Transverse colon (tissue), 4 donors: Measurements from ENCODE around the gene AP3M1. TPM values are rescaled to one million over a fixed set of nuclear protein-coding genes. Genes with fewer than 3 reads are reported as not detected.
"Not testable (repeated sequence)": the region's sequence is repeated elsewhere in the genome, so short reads cannot be mapped to it uniquely, and the experiment has no call there.

Source experiments
- DNase-seq: peaks from one replicate; pipeline ENCODE4 v3.0.0-alpha.2; 2019
- H3K27ac ChIP-seq, 4 donors: fragments of 200-600 bp; sonication (generic); 2 replicates each; pipeline ENCODE4 v1.5.1; 2016 to 2018; ENCODE audit warnings: inconsistent platforms in 4 of 4
- H3K27me3 ChIP-seq: fragments of 200-600 bp; sonication (generic); 2 replicates; pipeline ENCODE4 v1.5.1; 2017; ENCODE audit warnings: inconsistent platforms
- H3K36me3 ChIP-seq, 4 donors: fragments of 200-600 bp; sonication (generic); 2 replicates each; pipeline ENCODE4 v1.5.1; 2017 to 2019; ENCODE audit warnings: inconsistent platforms in 4 of 4
- H3K4me1 ChIP-seq, 4 donors: fragments of 200-600 bp; sonication (generic); 2 replicates each; pipeline ENCODE4 v1.5.1; 2017 to 2020; ENCODE audit warnings: inconsistent platforms in 4 of 4
- H3K4me3 ChIP-seq, 4 donors: fragments of 200-600 bp; sonication (generic); 1 replicate in 1 of 4; 2 replicates in 3 of 4; pipeline versions ENCODE4 v1.5.1 to v1.6.1; 2017 to 2019; ENCODE audit warnings: inconsistent platforms in 4 of 4
- H3K9me3 ChIP-seq, 2 donors: fragments of 200-600 bp; sonication (generic); 2 replicates each; pipeline ENCODE4 v1.5.1; 2017 to 2019; ENCODE audit warnings: inconsistent platforms in 2 of 2
- EP300 ChIP-seq: sonication (generic); formaldehyde crosslinking; IDR thresholded peaks from one replicate; pipeline ENCODE4 v1.6.1; 2017; ENCODE audit warnings: antibody characterized with exemption, low read depth
- POLR2A ChIP-seq: fragments of 450-650 bp; IDR thresholded peaks from one replicate; pipeline ENCODE4 v1.6.1; 2016; ENCODE audit warnings: antibody characterized with exemption, mild to moderate bottlenecking, moderate library complexity
- POLR2AphosphoS5 ChIP-seq, 3 donors: sonication (generic); formaldehyde crosslinking; IDR thresholded peaks; one replicate each; pipeline ENCODE4 v1.6.1; 2016; ENCODE audit warnings: antibody characterized with exemption in 3 of 3
- WGBS, 2 donors: methylation state at CpG; one replicate each; pipeline ENCODE4 v1.1.5; 2018; ENCODE audit warnings: low coverage in 1 of 2; 5-methylcytosine and 5-hydroxymethylcytosine counted together
- in situ Hi-C, 4 donors: fragments of 200-750 bp; cut with MboI; loops; one replicate each; pipeline versions ENCODE4 v1.15.0 to v1.15.1; 2017; ENCODE audit warnings: low sequenced_read_pairs in 3 of 4, low pct_ligation_motif_present in 1 of 4, low pct_unique_long_range_greater_than_20kb in 1 of 4
- intact Hi-C: fragments of 100-400 bp; cut with DNase I; formaldehyde crosslinking; loops from one replicate; pipeline ENCODE4 v1.15.1; 2023; ENCODE audit warnings: low total_unique reads
- total RNA-seq, 4 donors: library from RNA; depleted of rRNA; stranded (reverse); fragments of >200 nt; gene quantifications; one replicate each; pipeline ENCODE4 v1.1.0, GENCODE V29; 2016
- TF ChIP-seq, protein P1 (sequence below), 5 experiments: fragments of 200-600 bp in 3 of 5; fragments of 450-650 bp in 2 of 5; sonication (generic) in 3 of 5; IDR thresholded peaks; 1 replicate in 2 of 5; 2 replicates in 3 of 5; pipeline ENCODE4 v1.5.1; 2016 to 2017; ENCODE audit warnings: antibody characterized with exemption in 5 of 5, inconsistent platforms in 3 of 5, mild to moderate bottlenecking in 2 of 5, moderate library complexity in 1 of 5

AP3M1 gene
- total RNA-seq, 4 donors from 2014 or later: 10.1 to 27.3 (median 21.3) TPM

DNA sequence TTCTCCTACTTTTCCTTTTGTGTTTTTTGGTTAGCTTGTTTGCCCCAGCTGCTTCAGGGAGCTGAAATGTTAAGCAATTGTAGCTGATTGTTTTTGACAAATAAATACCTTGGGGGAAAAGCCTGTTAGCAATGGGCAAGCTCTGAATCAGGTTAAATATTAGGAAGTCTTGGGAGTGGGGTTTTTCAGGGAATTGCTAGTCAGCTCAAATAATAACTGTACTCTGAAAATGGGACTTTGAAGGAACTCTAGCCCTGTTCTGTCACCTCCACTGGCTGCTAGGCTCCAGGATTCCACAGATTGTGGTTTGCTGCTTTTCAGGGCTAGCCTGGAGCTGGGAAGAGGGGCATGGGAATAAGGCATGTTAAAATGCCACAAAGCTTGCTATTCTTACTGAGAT lies 39.9 kb upstream of the AP3M1 start:
- TF ChIP-seq POLR2A (no peak), POLR2AphosphoS5 (IDR thresholded peaks at IDR 0.05) (no peak), EP300 (no peak)
- TF ChIP-seq, protein P1, sequence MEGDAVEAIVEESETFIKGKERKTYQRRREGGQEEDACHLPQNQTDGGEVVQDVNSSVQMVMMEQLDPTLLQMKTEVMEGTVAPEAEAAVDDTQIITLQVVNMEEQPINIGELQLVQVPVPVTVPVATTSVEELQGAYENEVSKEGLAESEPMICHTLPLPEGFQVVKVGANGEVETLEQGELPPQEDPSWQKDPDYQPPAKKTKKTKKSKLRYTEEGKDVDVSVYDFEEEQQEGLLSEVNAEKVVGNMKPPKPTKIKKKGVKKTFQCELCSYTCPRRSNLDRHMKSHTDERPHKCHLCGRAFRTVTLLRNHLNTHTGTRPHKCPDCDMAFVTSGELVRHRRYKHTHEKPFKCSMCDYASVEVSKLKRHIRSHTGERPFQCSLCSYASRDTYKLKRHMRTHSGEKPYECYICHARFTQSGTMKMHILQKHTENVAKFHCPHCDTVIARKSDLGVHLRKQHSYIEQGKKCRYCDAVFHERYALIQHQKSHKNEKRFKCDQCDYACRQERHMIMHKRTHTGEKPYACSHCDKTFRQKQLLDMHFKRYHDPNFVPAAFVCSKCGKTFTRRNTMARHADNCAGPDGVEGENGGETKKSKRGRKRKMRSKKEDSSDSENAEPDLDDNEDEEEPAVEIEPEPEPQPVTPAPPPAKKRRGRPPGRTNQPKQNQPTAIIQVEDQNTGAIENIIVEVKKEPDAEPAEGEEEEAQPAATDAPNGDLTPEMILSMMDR (IDR thresholded peaks at IDR 0.05): no peak
- Histone ChIP-seq H3K4me1 (peaks cover 5 to 35% (median 12%) of the 10 kb centered on the region in 4 donors), H3K4me3 (peak overlapping the region in 1 of 4 donors; percentile 26), H3K9me3 (no peaks in the 10 kb centered on the region), H3K27me3 (no peaks in the 10 kb centered on the region), H3K27ac (peak overlapping the region; percentile 53 to 79 (median 68)), H3K36me3 (no peaks in the 10 kb centered on the region)
- intact Hi-C loops: no loop called here
- in situ Hi-C loops: no loop called here
- DNase-seq: no peak

DNA sequence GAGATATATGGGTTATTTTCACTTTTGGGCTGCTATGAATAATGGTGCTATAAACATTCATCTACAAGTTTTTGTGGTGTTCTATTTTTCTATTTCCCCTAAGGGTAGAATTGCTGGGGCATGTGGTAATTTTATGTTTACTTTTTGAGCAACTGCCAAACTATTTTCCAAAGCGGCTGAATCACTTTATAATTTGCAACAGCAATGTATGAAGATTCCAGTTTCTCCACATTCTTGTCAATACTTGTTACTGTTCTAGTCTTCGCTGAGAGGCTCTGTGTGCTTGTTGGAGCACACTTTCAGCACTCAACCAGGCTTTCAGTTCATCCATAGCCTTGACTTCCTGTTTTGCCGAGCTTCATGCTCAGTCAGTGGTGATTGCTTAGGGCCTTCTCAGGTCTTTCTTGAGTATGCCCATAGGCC lies 39.4 kb upstream of the AP3M1 start:
- H3K4me1 ChIP-seq: peaks cover 5 to 33% (median 12%) of the 10 kb centered on the region in 4 donors
- WGBS, 2 donors: 0 to 12% methylated on average over 1 to 3 of the region's 3 CpGs
- no peaks in the 10 kb centered on the region for H3K36me3 ChIP-seq
- in situ Hi-C loops: no loop called here
- DNase-seq: peak; percentile 21
- no peaks in the 10 kb centered on the region for H3K9me3 ChIP-seq
- peak overlapping the region in 1 of 4 donors; percentile 26 for H3K4me3 ChIP-seq
- H3K27me3 ChIP-seq: no peaks in the 10 kb centered on the region
- intact Hi-C loops: no loop called here
- no peak for TF ChIP-seq EP300
- no peak for TF ChIP-seq POLR2A
- TF ChIP-seq POLR2AphosphoS5 (IDR thresholded peaks at IDR 0.05): no peak
- TF ChIP-seq, protein P1 (IDR thresholded peaks at IDR 0.05): no peak
- H3K27ac ChIP-seq: peak overlapping the region; percentile 53 to 79 (median 68)

DNA sequence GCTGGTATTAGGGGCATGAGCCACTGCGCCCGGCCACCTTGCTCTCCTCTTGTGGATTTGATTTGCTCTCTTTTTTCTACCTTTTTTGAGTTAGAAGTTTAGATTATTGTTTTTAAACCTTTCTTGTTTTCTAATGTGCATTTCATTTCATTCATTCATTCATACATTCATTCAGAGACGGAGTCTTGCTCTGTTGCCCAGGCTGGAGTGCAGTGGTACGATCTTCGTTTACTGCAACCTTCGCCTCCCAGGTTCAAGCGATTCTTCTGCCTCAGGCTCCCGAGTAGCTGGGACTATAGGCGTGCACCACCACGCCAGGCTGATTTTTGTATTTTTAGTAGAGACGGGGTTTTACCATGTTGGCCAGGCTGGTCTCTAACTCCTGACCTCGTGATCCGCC lies 38.0 kb upstream of the AP3M1 start:
- H3K27ac ChIP-seq, in situ Hi-C loops, H3K4me3 ChIP-seq, intact Hi-C loops, H3K36me3 ChIP-seq, H3K27me3 ChIP-seq, DNase-seq, H3K9me3 ChIP-seq: not testable (repeated sequence)
- WGBS, 2 donors: 97 to 100% methylated on average over 2 to 13 of the region's 13 CpGs
- H3K4me1 ChIP-seq: peaks cover 5 to 30% (median 12%) of the 10 kb centered on the region in 4 donors

DNA sequence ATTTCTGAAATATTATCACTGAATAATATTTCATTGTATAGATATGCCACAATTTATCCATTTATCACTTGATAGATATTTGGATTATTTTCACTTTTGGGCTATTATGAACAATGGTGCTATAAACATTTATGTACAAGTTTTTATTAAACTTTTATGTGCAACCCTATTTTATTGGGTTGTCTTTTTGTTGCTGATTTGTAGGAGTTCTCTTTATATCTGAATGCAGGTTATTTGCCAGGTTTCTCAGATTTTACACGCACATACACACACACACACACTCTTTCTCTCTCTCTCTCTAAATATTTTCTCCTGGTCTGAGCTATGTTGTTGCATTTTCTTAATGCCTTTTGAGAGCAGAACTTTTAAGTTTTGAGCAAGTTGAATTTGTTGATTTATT lies 36.6 kb upstream of the AP3M1 start:
- no peaks in the 10 kb centered on the region for H3K27me3 ChIP-seq
- TF ChIP-seq POLR2A (no peak), EP300 (no peak), POLR2AphosphoS5 (IDR thresholded peaks at IDR 0.05) (no peak)
- TF ChIP-seq, protein P1 (IDR thresholded peaks at IDR 0.05): no peak
- no peak overlapping the region for H3K27ac ChIP-seq
- no peak for DNase-seq
- H3K36me3 ChIP-seq: no peaks in the 10 kb centered on the region
- H3K9me3 ChIP-seq: no peaks in the 10 kb centered on the region
- no peak overlapping the region for H3K4me3 ChIP-seq
- intact Hi-C loops (no loop called here), in situ Hi-C loops (no loop called here)
- 89 to 100% methylated on average over 1 of the region's 1 CpG for WGBS, 2 donors
- peaks cover 5 to 29% (median 12%) of the 10 kb centered on the region in 4 donors for H3K4me1 ChIP-seq

DNA sequence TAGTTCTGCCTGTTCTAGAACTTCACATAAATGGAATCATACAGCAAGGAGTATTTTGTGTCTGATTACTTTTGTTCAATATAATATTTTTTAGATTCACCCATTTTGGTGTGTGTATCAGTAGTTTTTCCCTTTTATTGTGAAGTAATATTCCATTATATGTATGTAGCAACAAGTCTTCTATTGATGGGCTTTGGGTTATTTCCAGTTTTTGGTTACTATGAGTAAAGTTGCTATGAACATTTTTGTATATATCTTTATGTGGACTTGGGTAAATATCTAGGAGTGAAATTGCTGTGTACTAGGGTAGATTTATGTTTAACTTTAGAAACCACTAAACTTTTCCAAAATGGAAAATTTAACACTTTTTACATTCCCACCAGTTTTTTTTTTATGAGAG lies 36.0 kb upstream of the AP3M1 start:
- TF ChIP-seq EP300: no peak
- H3K27ac ChIP-seq: no peak overlapping the region
- in situ Hi-C loops (no loop called here), intact Hi-C loops (no loop called here)
- H3K4me1 ChIP-seq: peaks cover 5 to 23% (median 12%) of the 10 kb centered on the region in 4 donors
- no peak overlapping the region for H3K4me3 ChIP-seq
- H3K36me3 ChIP-seq: no peaks in the 10 kb centered on the region
- no peaks in the 10 kb centered on the region for H3K9me3 ChIP-seq
- no peaks in the 10 kb centered on the region for H3K27me3 ChIP-seq
- no peak for DNase-seq
